Suppressor macrophage treated with lipopolysaccharide for 4 hours (primary cell): ENCODE measurements around the gene KDM4B.
"Not testable (repeated sequence)": the region's sequence is repeated elsewhere in the genome, so short reads cannot be mapped to it uniquely, and the experiment has no call there.

ENCODE experiments used
- DNase-seq: peaks from one replicate; pipeline ENCODE4 v3.0.0-alpha.2; 2020

Gene KDM4B

DNA sequence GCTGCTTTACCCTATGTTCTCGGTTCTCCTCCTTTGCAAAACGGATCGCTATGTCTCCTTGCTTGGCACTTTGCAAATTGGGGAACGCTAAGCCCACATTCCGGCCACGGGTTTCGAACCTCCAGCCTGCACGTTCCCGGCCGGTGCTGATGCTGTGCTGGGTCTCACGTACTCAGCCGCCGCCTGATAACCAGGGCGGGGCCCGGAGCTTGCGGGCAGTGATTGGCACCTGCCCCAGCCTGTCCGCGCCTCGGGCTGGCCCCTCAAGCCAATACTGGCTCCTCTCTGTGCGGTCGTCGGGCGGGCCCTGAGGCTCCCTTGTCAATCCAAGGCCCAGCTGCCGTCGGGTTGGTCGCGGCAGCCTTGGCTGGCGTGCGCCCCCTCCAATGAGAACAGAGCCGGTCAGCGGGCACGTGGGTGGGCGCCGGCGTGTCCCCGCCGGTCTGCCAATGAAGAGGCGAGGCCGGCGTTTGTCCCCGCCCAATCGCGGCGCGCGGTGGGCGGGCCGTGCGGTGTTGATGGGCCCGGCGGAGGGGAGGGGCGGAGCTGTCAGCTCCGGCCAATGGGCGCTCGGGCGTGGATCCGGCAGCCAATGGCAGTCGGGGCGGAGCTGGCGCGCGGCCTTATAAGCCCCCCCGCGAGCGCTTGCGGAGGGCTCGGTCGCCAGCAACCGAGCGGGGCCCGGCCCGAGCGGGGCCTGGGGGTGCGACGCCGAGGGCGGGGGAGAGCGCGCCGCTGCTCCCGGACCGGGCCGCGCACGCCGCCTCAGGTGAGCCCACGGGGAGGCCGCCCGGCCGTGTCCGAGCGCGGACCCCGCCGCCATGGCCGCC is at the start of gene KDM4B:
Gene KDM4B, plus strand, starts transcription at position 652 of the 830 bp plus-strand sequence. CDS start 63,778 bp downstream, outside the sequence.
- DNase-seq, result peak; percentile 100

DNA sequence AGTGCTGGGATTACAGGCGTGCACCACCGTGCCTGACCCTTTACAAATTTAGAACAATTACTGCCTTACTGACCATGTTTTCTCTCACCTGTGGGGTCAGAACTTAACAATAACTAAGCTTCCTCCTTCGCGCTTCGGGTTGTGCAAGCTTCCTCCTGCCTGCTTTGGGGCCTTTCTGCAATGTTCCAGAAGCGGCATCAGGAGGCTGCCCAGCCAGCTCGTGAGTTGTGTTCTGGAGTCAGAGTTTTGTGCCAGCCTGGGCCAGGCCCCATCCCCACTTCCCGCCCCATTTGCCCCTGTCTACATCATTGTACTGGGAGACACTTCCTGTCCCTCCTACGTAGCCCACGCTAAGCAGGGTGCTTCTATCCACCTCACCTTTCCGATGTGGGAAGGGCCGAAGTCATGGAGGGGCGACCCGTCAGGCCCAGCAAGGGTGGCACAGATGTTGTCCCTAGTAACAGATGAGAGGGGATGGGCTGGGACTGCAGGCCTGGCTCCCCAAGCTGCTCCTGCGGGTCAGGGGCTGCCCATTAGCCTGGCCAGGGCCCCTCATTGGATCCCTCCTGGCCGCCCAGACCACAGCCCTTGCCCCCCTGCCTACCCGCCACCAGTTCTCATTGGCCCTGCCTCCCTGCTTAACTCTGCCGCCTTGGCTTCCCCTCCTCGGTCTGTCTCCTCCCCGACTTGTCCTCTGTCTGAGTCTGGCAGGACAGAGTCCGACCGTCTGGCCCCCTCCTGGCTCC is 46.2 kb upstream of the KDM4B start:
- DNase-seq, result no peak

DNA sequence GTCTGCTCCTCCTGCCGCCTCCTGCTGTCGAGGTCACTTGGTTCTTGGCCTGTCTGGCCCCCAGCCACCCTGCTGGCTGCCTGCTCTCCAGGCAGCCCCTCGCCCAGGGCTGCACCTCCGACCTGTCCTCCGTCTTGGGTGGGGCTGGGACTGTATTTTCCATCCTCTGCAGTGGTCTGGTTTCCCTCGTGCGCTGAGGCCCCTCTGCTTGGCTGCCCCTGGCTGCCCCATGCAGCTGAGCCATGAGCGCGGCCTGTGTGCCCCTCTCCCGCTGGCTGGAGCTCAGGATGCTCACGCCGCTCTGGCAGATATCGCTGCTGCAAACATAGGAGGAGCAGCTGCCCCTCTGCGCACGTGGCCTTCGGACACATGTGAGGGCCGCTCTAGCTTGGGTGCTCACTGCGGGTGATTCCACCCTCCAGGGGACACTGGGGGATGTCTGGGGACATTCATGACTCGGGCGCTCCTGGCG is 45.6 kb upstream of the KDM4B start:
- no peak for DNase-seq

DNA sequence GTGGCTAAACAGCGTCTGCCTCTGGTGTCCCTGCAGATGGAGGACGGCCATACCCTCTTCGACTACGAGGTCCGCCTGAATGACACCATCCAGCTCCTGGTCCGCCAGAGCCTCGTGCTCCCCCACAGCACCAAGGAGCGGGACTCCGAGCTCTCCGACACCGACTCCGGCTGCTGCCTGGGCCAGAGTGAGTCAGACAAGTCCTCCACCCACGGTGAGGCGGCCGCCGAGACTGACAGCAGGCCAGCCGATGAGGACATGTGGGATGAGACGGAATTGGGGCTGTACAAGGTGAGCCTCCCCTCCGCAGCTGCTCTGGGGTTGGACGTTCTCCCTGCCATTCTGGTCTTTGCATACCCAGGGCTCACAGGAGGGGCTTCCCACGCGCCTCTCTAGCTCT is 39.7 kb upstream of the KDM4B start:
- no peak for DNase-seq

DNA sequence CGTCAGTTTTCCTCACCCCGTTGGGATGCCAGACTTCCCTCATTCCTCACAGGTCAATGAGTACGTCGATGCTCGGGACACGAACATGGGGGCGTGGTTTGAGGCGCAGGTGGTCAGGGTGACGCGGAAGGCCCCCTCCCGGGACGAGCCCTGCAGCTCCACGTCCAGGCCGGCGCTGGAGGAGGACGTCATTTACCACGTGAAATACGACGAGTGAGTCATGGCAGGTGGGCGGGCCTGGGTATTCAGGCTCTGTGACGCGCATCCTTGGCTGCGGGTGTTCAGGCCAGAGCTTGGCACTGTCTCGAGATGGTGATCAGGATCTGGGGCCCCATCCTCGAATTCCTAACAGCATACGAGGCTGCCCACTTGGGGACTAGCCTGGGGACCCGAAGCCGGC is 38.2 kb upstream of the KDM4B start:
- no peak for DNase-seq

DNA sequence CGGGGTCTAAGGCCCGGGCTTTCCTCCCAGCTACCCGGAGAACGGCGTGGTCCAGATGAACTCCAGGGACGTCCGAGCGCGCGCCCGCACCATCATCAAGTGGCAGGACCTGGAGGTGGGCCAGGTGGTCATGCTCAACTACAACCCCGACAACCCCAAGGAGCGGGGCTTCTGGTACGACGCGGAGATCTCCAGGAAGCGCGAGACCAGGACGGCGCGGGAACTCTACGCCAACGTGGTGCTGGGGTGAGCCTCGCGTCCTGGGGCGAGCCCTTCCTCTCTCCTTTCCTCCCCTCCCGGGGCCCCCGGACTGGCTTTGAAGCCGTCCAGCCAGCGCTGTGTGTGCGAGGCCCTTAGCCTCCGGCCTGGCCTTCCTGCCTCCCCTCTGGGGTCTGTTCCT is 36.2 kb upstream of the KDM4B start:
- DNase-seq, result no peak

DNA sequence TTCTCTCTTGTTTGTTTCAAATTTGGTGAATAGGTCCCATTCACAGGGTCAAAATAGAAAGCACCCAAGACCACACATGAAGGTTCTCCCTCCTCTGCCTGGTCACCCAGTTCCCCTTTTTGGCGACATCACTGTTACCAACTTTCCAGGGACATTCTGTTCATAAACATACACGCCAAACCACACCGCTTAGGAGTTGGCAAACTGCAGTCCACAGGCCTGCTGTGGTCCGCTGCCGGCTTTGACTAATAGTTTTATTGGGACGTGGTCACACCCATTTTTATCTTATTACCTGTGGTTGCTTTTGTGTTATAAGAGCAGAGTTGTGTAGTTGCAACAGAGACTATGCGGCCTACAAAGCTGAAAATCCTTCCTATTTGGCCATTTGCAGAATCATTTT is 35.4 kb upstream of the KDM4B start:
- DNase-seq, result peak; percentile 20

GRCh38 chr19:4935444-4935843 is 33.5 kb upstream of the KDM4B start:
- no peak for DNase-seq

DNA sequence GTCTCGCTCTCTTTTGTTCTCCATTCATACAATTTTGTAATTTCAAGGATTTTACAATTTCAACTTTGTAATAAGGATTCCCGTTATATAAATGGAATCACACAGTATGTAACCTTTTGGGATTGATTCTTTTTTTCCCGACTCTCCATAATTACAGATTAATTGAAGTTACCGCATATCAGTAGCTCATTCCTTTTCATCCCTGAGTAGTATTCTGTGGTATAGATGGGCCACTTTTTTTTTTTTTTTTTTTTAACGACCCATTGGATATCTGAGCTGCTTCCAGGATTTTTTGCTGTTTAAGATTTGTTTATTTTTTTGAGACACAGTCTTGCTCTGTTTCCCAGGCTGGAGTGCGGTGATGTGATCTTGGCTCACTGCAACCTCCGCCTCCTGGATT is 31.9 kb upstream of the KDM4B start:
- no peak for DNase-seq

- not testable (repeated sequence) for DNase-seq
These were observed 30.5 kb upstream of the KDM4B start for GRCh38 chr19:4938461-4938860.

GRCh38 chr19:4939466-4939865 is 29.4 kb upstream of the KDM4B start:
- DNase-seq, result no peak

DNA sequence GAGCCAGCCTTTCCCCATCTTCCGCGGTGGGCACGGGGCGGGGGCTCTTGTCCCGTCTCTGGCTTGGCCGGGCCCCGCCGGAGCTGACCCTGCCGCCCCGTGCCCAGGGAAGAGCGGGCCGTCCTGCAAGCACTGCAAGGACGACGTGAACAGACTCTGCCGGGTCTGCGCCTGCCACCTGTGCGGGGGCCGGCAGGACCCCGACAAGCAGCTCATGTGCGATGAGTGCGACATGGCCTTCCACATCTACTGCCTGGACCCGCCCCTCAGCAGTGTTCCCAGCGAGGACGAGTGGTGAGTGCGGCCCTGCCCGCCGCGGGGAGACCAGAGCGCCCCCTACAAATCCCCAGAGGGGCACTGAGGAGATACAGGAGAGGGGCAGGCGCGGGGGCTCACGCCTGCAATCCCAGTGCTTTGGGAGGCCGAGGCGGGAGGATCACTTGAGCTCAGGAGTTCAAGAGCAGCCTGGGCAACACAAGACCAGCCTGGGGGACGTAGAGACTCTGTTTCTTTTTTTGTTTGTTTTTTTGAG is 27.2 kb upstream of the KDM4B start:
- DNase-seq, result not testable (repeated sequence)

DNA sequence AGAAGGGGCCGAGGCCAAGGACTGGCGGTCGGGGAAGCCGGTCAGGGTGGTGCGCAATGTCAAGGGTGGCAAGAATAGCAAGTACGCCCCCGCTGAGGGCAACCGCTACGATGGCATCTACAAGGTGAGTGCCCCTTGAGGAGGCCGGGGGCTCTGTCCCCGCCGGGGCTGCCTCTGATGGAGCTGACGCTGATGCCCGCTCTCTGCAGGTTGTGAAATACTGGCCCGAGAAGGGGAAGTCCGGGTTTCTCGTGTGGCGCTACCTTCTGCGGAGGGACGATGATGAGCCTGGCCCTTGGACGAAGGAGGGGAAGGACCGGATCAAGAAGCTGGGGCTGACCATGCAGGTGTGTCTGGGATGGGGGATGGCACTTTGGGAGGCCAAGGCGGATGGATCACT is 18.3 kb upstream of the KDM4B start:
- DNase-seq, result not testable (repeated sequence)

- peak; percentile 44 for DNase-seq
These were observed 17.3 kb upstream of the KDM4B start for GRCh38 chr19:4951656-4952055.

GRCh38 chr19:4952945-4953344 is 16.0 kb upstream of the KDM4B start:
- no peak for DNase-seq

DNA sequence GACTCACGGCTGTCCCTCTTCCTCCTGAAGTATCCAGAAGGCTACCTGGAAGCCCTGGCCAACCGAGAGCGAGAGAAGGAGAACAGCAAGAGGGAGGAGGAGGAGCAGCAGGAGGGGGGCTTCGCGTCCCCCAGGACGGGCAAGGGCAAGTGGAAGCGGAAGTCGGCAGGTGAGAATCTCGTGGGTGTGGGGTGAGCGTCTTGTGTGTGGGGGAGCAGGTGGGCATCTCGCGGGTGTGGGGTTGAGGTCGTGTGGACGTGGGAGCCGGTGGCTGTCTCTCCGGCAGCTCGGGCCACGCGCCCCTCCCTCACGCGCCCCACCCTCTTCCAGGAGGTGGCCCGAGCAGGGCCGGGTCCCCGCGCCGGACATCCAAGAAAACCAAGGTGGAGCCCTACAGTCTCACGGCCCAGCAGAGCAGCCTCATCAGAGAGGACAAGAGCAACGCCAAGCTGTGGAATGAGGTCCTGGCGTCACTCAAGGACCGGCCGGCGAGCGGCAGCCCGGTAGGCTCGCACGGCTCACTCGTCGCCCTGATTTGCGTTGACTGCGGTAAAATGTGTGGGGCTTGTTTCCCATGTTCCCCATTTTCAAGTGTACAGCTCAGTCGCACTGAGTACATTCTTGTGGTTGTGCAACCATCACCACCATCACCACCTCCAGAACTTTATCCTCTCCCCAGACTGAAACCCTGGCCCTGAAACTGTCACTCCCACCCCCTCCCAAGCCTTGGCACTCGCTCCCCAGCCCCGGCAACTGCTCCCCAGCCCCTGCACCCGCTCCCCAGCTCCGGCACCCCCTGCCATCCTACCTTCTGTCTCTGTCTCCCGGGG is 14.4 kb upstream of the KDM4B start:
- DNase-seq, result not testable (repeated sequence)

GRCh38 chr19:4955274-4955673 is 13.6 kb upstream of the KDM4B start:
- no peak for DNase-seq

DNA sequence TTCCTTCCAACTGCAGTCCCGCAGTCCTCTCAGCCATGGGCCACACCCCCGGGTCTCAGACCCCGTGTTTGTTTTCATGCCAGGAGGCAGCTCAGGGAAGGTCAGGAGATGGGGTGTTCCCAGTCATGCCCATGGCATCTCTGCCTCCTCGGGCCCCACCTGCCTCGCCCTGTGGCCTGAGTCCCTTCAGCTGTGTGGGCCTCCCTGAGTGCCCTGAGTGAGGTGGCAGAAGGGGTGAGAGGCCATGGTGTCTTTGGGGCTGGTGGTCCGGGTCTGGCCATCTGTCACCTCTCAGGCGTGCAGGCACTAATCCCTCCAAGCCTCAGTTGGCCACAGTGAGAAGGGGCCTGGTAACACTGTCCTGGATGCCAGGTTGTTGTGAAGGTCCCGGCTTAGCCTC is 10.9 kb upstream of the KDM4B start:
- no peak for DNase-seq

DNA sequence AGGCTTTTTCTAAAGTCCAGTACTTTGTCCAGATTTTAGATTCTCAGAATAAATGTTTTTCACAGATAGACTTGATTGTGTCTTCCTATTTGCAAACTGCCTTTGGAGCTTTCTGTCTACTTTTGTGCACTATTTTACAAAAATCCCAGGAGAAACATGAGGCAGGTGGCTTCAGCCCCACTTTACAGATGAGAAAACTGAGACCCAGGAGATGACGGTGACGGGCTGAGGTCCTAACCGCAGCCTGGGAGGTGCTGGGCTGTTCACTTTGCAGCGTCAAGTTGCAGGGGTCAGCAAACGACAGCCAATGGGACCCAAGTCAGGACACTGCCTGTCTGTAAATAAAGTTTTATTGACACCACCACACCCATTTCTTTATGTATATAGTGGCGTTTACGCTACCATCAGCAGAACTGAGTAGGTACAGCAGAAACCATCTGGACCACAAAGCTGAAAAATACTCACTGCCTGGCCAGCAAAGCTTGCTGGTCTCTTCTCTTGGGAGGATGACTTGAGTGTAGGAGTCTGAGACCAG is 6.8 kb upstream of the KDM4B start:
- no peak for DNase-seq

DNA sequence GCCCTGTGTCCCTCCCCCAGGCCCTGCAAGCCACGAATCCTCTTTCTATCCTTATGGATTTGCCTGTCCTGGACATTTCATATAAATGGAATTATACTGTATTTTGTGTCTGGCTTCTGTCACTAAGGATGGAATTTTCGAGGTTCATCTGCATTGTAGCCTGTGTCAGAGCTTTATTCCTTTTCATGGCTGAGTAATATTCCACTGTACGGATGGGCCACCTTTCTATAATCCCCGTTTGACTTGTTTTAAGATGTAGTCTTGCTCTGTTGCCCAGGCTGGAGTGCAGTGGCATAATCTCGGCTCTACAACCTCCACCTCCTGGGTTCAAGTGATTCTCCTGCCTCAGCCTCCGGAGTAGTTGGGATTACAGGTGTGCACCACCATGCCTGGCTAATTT is 3.9 kb upstream of the KDM4B start:
- DNase-seq, result no peak

- no peak for DNase-seq
These were observed 2.3 kb upstream of the KDM4B start for GRCh38 chr19:4966591-4966990.

DNA sequence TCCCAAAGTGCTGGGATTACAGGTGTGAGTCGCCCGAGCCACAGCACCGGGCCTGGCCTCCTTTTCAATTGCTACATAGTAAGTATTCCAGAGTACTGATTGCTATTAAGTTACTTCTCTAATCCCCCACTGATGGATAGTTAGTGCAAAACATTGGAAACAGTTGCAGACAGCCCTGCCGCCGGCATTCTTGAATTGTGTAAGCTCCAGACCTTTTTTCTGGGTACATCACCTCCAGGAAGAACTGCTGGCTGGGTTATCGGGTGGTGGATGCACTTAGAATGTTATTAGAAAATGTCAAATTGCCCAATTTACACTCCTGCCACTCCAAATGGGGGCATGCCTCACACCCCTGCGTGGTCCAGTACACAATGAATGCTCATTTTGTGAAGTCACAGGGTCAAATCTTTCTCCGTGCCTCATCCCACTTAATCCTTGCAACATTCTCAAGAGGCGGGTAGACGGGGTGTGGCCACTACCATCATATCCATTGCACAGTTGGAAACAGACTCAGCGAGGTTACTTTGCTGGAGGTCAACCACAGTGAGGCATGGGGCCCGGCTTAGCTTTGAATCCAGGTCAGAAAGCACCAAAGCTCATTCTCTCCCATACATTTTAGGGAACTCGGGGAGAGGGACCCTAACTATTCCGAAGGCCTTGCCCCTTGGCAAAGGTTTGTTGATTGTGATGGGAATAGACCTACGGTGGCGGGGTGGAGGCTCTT is 1.0 kb upstream of the KDM4B start:
- DNase-seq, result peak; percentile 57
